ENCODE measurements around the gene TAPBP.
A peak's percentile ranks its signal among the peaks of the same experiment; 100 is the strongest.

The TAPBP gene

DNA sequence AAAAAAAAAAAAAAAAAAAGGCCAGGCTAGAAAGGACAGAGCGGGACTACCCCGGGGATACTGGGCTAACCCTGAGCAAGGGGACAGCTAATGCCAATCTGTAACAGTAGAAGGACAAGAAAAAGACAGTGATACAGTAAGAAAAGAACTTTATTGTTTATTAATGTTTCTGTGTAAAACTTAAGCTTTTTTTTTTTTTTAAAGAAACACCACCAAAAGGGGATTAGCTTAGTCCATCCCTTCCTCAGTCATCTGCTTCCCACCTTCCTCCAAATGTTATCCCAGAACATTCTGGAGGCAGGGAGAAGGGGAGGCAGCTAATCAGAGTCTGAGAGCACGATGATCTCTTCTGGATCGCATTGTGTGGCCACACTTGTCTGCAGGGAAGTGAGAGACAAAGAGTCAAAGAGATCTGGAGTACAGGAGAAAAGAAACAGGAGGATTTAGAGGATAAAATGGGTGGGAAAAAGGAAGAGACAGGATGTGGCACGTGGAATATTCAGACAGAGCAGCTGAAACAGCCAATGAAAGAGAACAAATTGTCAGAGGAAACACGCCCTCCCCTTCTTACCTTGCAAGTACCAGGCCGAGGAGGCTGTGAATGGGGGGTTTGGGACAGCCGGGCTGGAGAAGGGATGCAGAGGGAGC lies 4.7 kb upstream of the TAPBP start:
- no peak for DNase-seq

DNA sequence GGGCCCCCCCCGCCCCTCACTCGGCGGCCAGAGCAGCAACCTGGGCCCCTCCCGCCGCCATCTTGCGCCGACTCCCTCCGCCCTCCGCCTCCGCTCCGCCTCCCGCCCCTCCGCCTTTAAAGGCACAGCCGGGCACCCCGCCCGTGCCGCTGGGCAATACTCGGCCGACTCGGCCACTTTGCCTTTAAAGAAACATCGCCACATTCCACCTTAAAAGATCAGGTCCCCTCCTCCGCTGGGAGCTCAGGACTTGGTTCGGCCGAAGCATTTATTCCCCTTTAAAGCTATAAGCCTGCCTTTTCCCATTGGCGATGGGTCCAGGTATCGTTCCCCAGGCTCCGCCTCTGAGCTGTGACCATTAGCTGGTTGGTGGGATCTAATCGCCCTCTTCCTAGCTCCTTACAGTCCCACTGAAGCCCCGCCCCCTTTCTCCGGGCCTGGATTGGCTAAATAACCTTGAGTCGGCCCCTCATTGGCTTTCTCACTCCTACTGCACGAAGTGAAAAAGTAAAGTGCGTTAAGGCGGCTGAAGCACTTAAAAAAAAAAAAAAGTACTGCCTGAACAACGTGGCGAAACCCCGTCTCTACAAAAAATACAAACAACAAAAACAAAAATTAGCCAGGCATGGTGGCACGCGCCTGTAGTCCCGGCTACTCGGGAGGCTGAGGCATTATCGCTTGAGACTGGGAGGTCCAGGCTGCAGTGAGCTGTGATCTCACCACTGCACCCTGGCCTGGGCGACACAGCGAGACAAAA lies 4.0 kb upstream of the TAPBP start, which contains the start of gene ZBTB22:
Gene ZBTB22, minus strand, starts transcription at position 76 of the 757 bp plus-strand sequence. CDS start 828 bp downstream, outside the sequence.
- DNase-seq, result peak; percentile 95

DNA sequence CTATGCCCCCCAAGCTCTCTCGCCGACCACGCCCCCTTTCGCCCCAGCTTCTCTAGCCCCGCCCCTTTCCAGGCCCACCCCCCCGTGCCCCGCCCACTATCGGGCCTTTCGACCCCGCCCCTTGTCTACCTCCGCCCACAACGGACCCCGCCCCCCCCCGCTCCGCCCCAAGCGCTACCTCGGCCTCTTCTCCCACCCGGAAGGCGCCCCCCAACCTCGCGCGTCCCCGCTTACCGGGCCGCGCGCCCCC lies 3.5 kb upstream of the TAPBP start:
- no peak for DNase-seq

DNA sequence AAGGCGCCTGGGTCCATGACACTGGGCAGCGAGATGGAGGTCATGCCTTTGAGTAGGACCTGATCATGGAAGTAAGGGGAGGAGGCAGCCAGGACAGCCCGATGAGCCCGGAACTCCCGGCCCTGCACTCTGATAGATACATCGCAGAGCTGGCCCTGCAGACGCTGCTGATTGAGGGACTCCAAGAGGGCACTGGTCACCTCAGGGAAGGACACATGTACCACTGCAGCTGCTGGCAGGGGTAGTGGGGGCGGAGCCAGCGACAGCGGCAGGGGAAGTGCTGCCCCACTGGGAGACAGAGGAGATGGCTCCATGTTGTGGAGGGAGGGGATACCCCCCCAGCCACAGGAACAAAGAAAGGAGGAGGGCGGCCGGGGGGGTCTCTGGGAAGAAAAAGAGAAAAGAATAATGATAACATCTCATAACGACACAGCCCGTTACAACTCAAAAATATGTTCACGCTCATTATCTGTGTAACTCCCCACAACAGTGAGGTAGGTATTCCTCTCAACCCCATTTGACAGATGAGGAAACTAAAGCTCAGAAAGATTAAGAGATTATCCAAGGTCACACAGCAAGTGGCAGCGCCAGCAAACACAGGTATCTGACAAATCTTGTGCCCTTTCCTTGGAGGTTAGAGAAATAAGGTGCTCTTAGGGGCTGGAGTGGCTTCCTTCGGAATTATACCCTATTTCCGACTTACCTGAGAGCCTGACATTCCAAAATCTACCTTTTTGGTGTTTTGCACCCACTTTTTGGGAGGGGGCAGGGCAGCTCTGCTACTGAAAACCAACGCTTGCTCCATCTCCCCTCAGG lies 2.9 kb upstream of the TAPBP start:
- no peak for DNase-seq

DNA sequence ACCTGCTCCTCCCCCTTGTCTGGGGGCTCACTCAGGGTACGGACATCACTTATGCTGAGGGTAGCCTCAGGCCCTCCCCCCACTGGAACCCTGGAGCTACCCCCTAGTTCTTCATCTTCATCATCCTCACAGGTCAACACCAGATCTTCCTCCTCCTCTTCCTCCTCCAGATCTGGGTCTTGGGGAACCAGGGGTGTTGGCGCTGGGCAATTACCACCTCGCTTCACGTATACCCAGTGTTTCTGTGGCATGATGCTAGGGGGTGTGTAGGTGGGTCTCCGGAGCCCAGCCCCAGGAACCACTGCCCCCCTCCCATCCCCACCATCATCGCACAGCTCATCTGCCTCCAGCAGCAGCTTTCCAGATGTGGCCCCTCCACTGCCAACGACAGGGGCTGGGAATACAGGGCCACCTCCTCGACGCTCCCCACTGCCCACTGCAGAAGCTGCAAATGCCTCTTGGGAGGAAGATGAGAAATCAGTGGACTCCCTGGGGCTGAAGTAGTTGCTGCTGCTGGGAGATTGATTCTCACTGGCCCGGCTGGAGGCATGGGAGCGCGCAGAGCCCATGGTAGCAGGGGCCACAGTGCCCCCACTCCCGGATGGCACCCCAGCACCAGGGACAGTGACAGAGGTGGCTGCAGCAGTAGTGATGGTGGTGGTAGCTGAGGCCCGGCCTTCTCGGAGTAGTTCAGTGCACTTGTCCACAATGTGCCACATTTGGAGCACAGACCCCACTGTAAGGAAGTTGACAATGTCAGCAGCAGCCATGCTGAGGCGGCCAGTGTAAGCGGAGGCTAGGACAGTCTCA lies 2.1 kb upstream of the TAPBP start:
- DNase-seq, result no peak

DNA sequence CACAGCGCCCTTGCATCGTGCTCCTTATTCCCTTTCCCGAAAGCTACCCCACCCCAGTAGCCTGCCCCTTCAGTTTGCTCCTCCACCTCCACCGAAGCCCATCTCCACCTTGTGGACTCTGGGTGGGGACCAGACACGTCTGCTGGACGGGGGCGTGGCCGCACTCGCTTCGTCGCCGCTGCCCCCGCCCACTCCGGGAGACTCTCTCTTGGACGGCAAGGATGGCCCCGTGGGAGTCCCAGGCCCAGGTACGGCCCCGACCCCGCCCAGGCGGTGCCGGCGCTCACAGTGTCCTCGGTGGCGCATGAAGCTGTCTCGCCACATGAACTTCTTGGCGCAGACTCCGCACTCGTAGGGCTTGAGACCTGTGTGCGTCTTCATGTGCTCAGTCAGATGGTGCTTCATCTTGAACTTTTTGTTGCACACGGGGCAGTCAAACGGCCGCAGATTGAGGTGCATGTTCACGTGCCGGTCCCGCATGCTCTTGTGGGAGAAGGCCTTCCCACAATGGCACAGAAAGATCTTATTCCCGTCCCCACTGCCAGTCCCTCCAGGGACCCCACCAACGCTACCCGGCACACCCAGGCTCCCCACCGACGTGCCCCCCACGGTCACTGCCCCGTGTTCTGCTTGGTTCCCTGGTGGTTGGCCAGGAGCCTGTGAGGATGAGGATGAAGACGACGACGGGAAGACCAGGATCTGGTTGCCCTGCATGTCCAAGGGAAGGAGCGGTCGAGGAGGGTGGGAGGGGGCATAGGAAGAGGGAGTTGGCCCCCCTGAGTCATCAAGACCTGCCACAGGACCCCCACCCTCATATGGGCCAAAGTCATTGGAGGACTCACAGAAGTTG lies 1.3 kb upstream of the TAPBP start:
- DNase-seq, result no peak

DNA sequence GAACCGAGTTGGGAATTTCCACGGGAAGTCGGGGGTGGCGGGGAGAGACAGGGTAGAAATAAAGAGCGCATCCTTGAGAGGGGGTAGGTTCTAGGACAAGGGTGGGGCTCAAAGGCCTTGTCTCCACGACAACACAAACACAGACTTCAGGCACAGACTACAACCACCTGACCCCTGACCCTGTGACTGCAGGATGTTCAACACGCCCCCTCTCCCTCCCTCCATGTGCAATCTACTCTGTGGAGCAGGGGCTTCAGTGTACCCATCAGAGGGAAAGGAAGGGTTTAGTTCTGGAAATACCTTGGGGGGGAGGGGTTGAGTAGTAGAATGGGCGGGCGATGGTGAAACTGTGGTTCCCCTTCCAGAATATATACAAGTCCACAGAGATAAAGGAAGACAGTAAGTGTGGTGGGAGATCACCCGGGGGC lies 651 bp upstream of the TAPBP start:
- peak; percentile 65 for DNase-seq

DNA sequence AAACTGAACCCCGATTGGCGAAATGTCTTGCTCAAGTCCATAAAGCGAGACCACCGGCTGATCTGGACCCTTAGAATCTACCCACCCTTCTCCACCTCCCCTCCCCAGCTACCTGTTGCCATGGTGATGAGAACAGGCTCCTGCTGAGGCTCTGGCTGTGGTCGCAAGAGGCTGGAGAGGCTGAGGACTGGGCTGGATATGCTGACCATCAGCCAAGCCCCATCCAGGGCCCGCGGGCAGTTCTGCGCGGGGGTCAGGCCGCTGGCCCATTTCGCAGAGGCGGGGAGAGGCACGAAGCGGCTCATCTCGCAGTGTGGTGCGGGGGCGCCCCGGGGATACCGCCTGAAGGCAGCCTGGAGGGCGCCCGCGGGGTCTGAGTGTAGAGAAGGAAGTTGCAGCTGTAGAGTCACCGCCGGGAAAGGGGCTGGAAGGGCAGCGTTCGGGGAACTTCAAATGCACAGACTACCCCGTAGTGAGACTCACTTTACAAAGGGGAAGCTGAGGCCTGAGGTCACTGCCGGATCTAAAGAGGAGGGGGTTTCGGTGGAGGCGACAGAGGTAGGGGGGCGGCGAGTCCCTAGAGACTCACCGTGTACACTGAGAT lies 671 bp downstream of the TAPBP start:
- DNase-seq, result no peak

DNA sequence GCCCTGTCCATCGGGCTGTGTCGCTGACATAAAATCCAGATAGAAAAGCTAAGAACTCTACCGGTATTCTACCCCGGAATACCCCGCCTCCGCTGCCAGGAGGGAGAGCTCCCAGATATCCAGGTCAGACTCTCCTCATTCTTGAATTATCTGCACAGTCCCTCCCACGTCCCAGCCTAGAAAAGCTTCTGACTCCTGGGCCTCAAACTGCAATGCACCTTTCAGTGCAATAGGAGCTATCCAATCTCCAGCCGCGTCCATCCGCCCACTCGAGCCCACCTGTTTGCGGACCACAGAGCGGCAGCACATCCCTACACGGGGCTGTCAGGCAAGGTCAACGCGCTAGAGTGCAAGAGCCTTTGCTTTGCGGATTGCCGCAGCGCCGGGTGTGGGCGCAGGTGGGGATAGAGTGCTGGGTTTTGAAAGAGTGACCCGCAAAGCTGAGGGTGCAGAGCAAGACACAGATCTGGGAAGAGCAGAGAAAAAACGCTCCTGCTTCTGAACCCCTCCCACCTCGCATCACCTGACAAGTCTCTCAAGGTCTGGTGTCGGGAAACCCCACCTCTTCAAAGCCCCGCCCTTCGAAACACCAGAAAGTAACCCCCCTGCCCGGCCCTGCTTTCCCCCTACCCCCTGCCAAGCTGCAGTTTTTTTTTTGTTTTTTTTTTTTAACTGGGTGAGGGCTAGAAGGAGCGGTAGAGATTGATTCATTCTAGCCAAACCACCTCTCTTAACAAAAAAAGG lies 1.3 kb downstream of the TAPBP start:
- DNase-seq, result peak; percentile 63

DNA sequence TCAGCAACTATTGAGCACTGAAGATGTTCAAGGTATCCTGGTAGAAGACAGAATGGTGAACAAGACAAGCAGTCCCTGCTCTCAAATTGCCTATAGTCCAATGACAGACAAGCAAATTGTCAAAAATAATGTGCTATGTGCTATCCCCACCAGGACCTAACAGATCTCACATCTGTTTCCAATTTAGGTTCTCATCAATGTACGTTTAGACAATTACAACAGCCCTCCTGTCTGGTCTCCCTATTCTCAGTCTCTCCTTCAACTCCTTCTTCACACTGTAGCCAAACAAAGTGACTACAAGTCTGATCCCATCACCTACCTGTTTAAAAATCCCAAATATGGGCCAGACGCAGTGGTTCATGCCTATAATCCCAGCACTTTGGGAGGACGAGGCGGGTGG lies 7.5 kb downstream of the TAPBP start:
- DNase-seq, result no peak

DNA sequence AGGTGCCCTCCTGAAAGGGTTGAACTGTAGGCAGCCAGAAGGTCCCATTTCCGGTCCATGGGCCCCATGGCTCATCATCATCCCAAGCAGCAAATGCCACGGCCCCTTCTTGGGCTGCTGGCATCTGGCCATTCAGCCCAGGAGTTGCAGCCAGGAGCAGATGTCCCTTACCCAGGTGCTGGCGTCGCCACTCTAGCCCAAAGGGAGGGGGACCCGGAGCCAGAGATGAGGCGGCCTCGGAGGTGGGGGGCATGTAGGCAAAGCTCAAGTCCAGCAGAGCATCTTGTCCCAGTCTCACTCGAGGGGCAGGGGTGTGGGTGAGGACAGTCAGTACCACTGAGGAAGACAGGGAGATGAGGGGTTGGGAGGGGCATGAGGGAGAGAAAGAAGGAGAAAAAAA lies 8.8 kb downstream of the TAPBP start:
- no peak for DNase-seq

DNA sequence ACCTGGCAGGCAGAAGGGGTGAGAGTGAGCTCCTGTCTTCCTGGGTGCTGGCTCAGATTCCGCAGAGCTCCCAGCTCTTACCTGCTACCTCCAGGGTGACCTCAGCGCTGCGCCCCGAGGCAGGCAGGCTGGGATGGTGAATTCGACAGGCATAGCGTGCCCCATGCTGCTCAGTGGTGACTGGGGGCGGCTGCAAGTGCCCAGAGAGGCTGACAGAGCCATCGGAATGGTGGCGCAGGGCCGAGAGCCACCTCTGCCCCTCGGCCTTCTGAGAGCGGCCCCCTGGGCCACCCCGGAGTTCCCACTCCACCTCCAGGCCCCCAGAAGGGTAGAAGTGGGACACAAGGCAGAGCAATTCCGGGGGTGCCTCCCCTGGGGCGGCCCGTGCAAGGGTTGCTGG lies 9.7 kb downstream of the TAPBP start:
- DNase-seq, result no peak

DNA sequence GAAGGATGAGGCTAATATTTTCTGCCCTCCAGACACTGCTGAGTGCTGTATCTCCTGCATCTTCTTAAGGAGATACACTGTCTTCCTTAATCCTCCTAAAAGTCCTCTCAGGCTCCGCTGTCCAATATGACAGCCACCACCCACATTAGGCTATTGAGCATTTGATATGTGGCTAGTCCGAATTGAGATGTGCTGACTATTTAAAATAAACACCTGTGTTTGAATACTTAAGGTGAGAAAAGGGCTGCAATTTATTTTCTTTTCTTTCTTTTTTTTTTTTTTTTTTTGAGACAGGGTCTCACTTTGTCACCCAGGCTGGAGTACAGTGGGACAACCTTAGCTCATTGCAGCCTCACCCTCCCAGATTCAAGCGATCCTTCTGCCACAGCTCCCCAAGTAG lies 12.0 kb downstream of the TAPBP start:
- DNase-seq, result no peak

DNA sequence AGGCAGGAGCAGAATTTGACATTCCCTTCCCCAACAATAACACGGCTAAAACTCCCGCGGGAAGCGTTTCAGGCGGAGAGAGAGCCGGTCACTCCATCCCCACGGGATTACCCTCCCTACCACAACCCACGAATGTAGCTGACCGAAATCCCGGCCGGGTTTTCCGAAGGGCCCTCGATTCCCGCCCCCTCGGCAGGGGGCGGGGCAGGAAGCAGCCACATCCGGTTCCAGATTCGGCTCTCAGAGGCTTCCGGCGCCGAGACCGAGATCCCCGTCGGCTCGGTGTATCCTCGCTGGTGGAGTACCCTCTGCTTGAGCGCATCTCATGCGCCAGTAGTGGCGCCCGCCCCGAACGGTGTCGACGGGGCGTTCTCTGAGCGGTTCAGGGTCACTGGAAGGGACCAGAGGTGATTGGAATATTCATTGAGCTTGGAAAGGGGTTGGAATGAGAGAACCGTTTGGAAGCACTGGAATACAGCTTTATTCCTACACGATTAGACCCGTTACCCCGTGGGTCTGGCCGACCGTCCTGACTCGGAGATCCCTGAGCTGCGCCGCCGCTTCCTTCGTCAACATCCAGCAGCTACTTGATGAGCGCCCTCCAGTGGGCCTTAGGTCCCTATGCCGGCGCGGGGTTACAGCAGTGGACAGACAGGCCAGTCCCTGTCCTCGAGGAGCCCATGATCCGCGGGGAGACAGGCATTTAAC lies 14.5 kb downstream of the TAPBP start:
- peak; percentile 71 for DNase-seq

DNA sequence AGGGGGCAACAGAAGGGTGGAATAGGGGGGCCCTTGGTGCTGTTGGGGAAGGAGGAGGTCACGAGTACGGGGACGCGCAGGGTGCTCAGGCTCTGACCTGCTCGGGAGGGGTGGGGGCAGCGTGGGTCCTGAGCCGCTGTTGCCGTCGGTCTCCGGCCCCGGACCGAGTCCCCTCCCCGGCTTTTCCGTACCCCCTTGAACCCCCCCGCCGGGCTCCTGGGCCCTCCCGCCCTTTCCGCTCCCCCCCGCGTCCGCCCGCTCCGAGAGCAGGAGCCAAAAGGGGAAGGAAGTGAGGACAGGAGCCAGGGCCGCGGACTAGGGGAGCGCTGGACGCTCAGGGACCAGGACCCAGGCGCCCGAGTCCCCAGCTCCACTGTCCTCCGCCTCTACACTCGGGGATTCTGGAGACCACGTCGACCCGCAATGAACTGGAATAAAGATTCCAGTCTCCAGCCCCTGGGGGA lies 15.1 kb downstream of the TAPBP start, which contains the start of gene RGL2:
Gene RGL2, minus strand, starts transcription at position 170 of the 464 bp plus-strand sequence. CDS start 332 bp downstream, outside the sequence.
- peak; percentile 64 for DNase-seq

DNA sequence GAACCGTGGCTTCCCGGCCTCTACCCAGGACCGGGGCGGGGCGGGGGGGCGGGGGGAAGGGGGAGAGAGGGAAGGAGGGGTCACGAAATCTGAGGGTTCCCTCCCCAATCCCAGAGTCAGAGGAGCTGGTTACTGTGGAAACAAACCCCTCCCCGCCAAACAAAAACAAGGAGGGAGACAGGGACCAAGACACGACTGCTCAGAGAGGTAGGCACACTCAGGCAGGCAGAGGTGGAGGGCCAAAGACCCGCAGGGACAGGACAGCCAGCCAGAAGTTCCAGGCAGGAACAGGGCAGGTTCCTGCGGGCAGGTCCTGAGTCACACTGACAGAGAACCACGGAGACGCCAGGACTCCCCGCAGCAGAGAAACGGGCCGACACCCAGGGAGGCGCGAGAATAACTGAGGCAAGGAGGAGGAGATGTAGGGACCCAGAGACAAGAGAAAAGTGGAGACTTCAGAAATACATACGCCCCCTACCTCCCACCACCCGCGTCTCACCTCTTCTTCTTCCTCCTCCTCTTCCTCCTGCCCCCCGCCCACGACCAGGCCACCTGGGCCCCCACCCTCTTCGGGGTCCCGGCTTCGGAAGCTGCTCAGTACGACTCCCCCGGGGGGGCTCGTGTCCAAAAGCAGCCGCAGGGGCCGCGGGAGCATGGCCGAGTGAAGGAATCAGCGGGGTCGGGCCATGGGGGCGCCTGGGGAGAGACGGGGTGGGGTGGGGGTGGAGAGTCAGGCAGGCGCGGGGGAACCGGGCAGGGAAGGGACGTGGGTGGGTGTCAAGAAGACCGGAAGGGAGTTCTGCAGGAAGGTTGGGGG lies 15.7 kb downstream of the TAPBP start:
- DNase-seq, result no peak

DNA sequence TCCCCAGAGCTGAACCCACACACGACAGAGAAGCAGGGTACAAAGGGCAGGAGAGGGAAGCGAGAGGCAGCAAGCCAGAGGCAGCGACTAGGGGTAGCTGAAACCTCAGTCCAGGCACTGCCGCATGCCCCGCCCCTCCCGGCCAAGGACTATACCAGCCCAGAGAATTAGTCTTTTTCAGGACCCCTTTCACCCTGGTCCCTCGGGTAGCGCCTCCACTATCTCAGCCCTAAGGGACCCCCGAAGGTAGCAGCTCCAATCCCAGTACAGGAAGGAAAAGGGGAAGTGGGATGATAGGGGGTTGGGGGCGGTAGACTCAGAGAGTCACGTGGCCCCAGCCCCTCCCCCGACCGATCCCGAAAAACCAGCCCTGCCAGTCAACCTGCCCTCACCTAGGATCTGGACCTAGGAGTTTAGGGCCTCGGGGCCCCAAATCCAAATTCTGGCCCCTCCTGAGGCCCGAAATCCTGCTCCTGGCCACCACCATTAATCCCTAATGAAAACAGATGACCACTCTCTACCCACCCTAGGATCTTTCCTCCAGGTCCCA lies 16.4 kb downstream of the TAPBP start:
- no peak for DNase-seq

DNA sequence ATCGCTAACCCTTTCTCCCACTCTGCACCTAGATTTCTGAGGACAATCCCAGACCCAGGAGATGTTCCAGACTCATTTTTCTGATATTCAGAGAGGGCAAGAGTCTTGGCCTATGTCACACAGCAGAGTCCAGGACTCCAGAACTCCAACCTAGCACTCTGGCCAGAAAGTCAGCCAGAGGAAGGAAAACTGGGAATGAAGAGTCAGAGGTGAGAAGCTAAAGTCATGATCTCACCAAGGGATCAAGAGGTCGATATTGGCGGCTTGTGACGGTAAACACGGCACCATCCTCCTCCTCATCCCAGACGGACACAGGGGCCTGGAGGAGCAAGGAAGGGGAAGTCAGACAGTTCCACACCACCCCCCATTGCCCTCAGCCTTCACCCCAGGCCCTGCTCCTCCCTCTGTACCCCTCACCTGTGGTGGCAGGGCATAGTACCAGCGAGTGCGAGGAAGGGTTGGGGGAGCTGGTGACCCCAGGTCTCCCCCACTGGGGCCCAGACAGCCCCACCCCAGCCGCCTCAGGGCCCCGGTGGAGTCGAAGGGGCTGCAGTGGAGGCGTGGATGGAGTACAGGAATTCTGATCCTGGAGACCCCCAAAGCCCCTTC lies 17.0 kb downstream of the TAPBP start:
- DNase-seq, result no peak
